GM12878 (cell line): ENCODE results near the gene TBC1D5. TPM values are rescaled to one million over a fixed set of nuclear protein-coding genes. Genes with fewer than 3 reads are reported as not detected.

Source experiments
- ATAC-seq: fragments of 200-7000 bp; cut with Tn5 transposase; 3 replicates; pipeline ENCODE4 v1.9.1; 2020; ENCODE audit warnings: mild to moderate bottlenecking, moderate library complexity
- BruUV-seq: library from RNA; stranded (reverse); fragments of 400-500 nt; replicated peaks from 2 replicates; lab custom pipeline; 2021; lab: Mats Ljungman, UMichigan
- CTCF ChIA-PET: fragments of 300-600 bp; sonication (Branson Sonifier 250); formaldehyde crosslinking; extraction: SDS; loops from one replicate; lab custom pipeline; 2021; ENCODE audit warnings: inconsistent platforms; lab: Yijun Ruan, JAX
- POLR2A ChIA-PET: fragments of 350-600 bp; formaldehyde crosslinking; extraction: SDS; loops from one replicate; lab custom pipeline; 2021; ENCODE audit warnings: inconsistent platforms; lab: Charles Lee
- RAD21 ChIA-PET: fragments of 300-600 bp; sonication (Branson Sonifier 250); formaldehyde crosslinking; loops from one replicate; lab custom pipeline; 2023; ENCODE audit warnings: antibody characterized with exemption; ENCODE audit not compliant: unreplicated experiment; lab: Charles Lee
- SMC1A ChIA-PET: fragments of 300-600 bp; sonication (Branson Sonifier 250); formaldehyde crosslinking; loops from one replicate; lab custom pipeline; 2023; ENCODE audit not compliant: unreplicated experiment, uncharacterized antibody; lab: Charles Lee
- DNase-seq: peaks from one replicate; pipeline ENCODE4 v3.0.0-alpha.2; 2011; ENCODE audit warnings: low read depth, low spot score
- FAIRE-seq: peaks from 3 replicates; lab custom pipeline; 2011; peaks lifted over from hg19 to GRCh38; lab: Jason Lieb, UNC
- H2AFZ ChIP-seq: 2 replicates; pipeline ENCODE4 v1.6.0; 2011; ENCODE audit warnings: low read depth, low read length, control low read depth; ENCODE audit not compliant: control insufficient read depth
- H3K27ac ChIP-seq: 2 replicates; pipeline ENCODE4 v1.5.1; 2011; ENCODE audit warnings: control low read depth; ENCODE audit not compliant: control insufficient read depth, insufficient read depth
- H3K27me3 ChIP-seq, 2 experiments: replicated peaks in 1 of 2; 2 replicates each; pipeline versions ENCODE4 v1.6.0 to v1.6.1; 2011; ENCODE audit warnings: low read length in 1 of 2; ENCODE audit not compliant: control insufficient read depth in 2 of 2, insufficient read depth in 2 of 2
- H3K36me3 ChIP-seq, 2 experiments: 2 replicates each; pipeline ENCODE4 v1.5.1; 2011; ENCODE audit warnings: low read length in 1 of 2; ENCODE audit not compliant: control insufficient read depth in 2 of 2, insufficient read depth in 2 of 2
- H3K4me1 ChIP-seq: 2 replicates; pipeline ENCODE4 v1.6.1; 2011; ENCODE audit warnings: mild to moderate bottlenecking, low read length, moderate library complexity, mixed read lengths; ENCODE audit not compliant: control insufficient read depth, insufficient read depth
- H3K4me2 ChIP-seq: 2 replicates; pipeline ENCODE4 v1.6.0; 2011; ENCODE audit warnings: control low read depth; ENCODE audit not compliant: control insufficient read depth, insufficient read depth
- H3K4me3 ChIP-seq: fragments of 200-600 bp; sonication (generic); 2 replicates; pipeline ENCODE4 v1.5.1; 2016
- H3K79me2 ChIP-seq: 2 replicates; pipeline ENCODE4 v1.6.0; 2011; ENCODE audit warnings: low read length; ENCODE audit not compliant: control insufficient read depth, insufficient read depth
- H3K9ac ChIP-seq: 2 replicates; pipeline ENCODE4 v1.8.0; 2011; ENCODE audit warnings: low read length, control low read depth, mixed read lengths; ENCODE audit not compliant: control insufficient read depth, insufficient read depth
- H3K9me3 ChIP-seq: replicated peaks from 3 replicates; pipeline ENCODE4 v1.5.1; 2011; ENCODE audit warnings: mild to moderate bottlenecking, low read length; ENCODE audit not compliant: control insufficient read depth, insufficient read depth
- H4K20me1 ChIP-seq: 2 replicates; pipeline ENCODE4 v1.6.0; 2011; ENCODE audit not compliant: control insufficient read depth, insufficient read depth
- BCLAF1 ChIP-seq: fragments of 450-650 bp; IDR thresholded peaks from 2 replicates; pipeline ENCODE4 v1.6.1; 2017; ENCODE audit warnings: antibody characterized with exemption, mild to moderate bottlenecking, moderate library complexity
- CBFB ChIP-seq: IDR thresholded peaks from 2 replicates; pipeline ENCODE4 v1.6.1; 2016; ENCODE audit warnings: antibody characterized with exemption, low read depth
- CHD4 ChIP-seq: fragments of 200-600 bp; sonication (generic); IDR thresholded peaks from 2 replicates; pipeline ENCODE4 v1.6.1; 2016; ENCODE audit warnings: mild to moderate bottlenecking
- NFIC ChIP-seq: IDR thresholded peaks from 2 replicates; pipeline ENCODE4 v1.6.1; 2012; ENCODE audit warnings: low read depth, mild to moderate bottlenecking, inconsistent platforms, low read length, moderate library complexity
- NR2C2 ChIP-seq: IDR thresholded peaks from 2 replicates; pipeline ENCODE4 v1.6.1; 2011; ENCODE audit warnings: borderline replicate concordance, low read depth; ENCODE audit not compliant: control insufficient read depth, insufficient read length
- NRF1 ChIP-seq: conservative IDR thresholded peaks from 2 replicates; pipeline ENCODE4 v1.6.1; 2011; ENCODE audit warnings: mild to moderate bottlenecking, low read depth, low read length, improper control_type of control experiment
- PRDM15 ChIP-seq: fragments of 450-650 bp; formaldehyde crosslinking; IDR thresholded peaks from 2 replicates; pipeline ENCODE4 v1.4.0; 2020; ENCODE audit warnings: mild to moderate bottlenecking, moderate library complexity
- in situ Hi-C: fragments of 300-500 bp; cut with MboI; formaldehyde crosslinking; loops from 9 replicates; pipeline ENCODE4 v1.14.3; 2018; ENCODE audit warnings: mixed read lengths
- intact Hi-C: fragments of 100-400 bp; cut with micrococcal nuclease; formaldehyde crosslinking; loops from one replicate; pipeline ENCODE4 v1.14.2; 2022; ENCODE audit not compliant: unreplicated experiment
- polyA plus RNA-seq, 11 experiments: library from polyadenylated mRNA; depleted of rRNA in 4 of 11; unstranded in 6 of 11; stranded (reverse) in 5 of 11; fragments of >200 nt; fragmentation: Nextera tagmentation in 4 of 11; fragmentation: Illumina TruSeq in 1 of 11; extraction: Ambion mirVana in 4 of 11; extraction: Trizol in 1 of 11; gene quantifications; 1 replicate in 1 of 11; 2 replicates in 10 of 11; pipeline versions ENCODE4 v1.2.1 to v1.2.3, GENCODE V29; 2011 to 2016; ENCODE audit warnings: inconsistent platforms in 2 of 11, missing spikeins in 2 of 11, low read depth in 1 of 11
- total RNA-seq, 4 experiments: library from RNA; depleted of rRNA in 3 of 4; stranded (reverse); fragments of >200 nt in 3 of 4; fragmentation: Illumina TruSeq in 1 of 4; extraction: Trizol in 1 of 4; gene quantifications; 2 replicates each; pipeline versions ENCODE4 v1.2.1 to v1.2.3, GENCODE V29; 2013 to 2021
- TF ChIP-seq, protein P1 (sequence below): IDR thresholded peaks from 2 replicates; pipeline ENCODE4 v1.6.1; 2012; ENCODE audit warnings: mild to moderate bottlenecking, low read depth, low read length
- TF ChIP-seq, protein P2 (sequence below): IDR thresholded peaks from 2 replicates; pipeline ENCODE4 v1.6.1; 2011; ENCODE audit warnings: borderline replicate concordance, low read depth, mild to moderate bottlenecking, moderate library complexity, mixed read lengths, low read length; ENCODE audit not compliant: insufficient read depth; ENCODE audit errors: extremely low read length

TBC1D5 gene
- total and polyA plus RNA-seq, 10 of the 15 experiments (the other 5 are each of a cell fraction or from before 2014, with no cell fraction given), result 5.5 to 61.0 (median 43.8) TPM

GRCh38 chr3:17507480-17507879, 235.0 kb downstream of the TBC1D5 start:
- TF ChIP-seq CHD4 (no peak), BCLAF1 (no peak), CBFB (no peak), NFIC (no peak), NR2C2 (no peak), NRF1 (no peak), PRDM15 (CRISPR knock-in tag) (no peak)
- TF ChIP-seq, protein P1, sequence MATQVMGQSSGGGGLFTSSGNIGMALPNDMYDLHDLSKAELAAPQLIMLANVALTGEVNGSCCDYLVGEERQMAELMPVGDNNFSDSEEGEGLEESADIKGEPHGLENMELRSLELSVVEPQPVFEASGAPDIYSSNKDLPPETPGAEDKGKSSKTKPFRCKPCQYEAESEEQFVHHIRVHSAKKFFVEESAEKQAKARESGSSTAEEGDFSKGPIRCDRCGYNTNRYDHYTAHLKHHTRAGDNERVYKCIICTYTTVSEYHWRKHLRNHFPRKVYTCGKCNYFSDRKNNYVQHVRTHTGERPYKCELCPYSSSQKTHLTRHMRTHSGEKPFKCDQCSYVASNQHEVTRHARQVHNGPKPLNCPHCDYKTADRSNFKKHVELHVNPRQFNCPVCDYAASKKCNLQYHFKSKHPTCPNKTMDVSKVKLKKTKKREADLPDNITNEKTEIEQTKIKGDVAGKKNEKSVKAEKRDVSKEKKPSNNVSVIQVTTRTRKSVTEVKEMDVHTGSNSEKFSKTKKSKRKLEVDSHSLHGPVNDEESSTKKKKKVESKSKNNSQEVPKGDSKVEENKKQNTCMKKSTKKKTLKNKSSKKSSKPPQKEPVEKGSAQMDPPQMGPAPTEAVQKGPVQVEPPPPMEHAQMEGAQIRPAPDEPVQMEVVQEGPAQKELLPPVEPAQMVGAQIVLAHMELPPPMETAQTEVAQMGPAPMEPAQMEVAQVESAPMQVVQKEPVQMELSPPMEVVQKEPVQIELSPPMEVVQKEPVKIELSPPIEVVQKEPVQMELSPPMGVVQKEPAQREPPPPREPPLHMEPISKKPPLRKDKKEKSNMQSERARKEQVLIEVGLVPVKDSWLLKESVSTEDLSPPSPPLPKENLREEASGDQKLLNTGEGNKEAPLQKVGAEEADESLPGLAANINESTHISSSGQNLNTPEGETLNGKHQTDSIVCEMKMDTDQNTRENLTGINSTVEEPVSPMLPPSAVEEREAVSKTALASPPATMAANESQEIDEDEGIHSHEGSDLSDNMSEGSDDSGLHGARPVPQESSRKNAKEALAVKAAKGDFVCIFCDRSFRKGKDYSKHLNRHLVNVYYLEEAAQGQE, result no peak
- TF ChIP-seq, protein P2, sequence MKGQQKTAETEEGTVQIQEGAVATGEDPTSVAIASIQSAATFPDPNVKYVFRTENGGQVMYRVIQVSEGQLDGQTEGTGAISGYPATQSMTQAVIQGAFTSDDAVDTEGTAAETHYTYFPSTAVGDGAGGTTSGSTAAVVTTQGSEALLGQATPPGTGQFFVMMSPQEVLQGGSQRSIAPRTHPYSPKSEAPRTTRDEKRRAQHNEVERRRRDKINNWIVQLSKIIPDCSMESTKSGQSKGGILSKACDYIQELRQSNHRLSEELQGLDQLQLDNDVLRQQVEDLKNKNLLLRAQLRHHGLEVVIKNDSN, result no peak
- Histone ChIP-seq H3K27ac (no peak overlapping the region), H4K20me1 (no peaks in the 10 kb centered on the region), H2AFZ (no peak overlapping the region), H3K79me2 (no peaks in the 10 kb centered on the region; the same call in 1 of the 2 replicates), H3K36me3 (no peaks in the 10 kb centered on the region; a peak in 1 of 4 replicates), H3K4me2 (no peak overlapping the region), H3K4me1 (no peaks in the 10 kb centered on the region), H3K9me3 (no peaks in the 10 kb centered on the region), H3K9ac (no peak overlapping the region), H3K27me3 (no peaks in the 10 kb centered on the region), H3K4me3 (no peak overlapping the region)
- in situ Hi-C loops, result no loop called here
- no peak for ATAC-seq
- POLR2A ChIA-PET, result no interaction called here
- BruUV-seq, result no TSS peak
- SMC1A ChIA-PET, result no interaction called here
- DNase-seq, result no peak
- intact Hi-C loops, result no loop called here
- RAD21 ChIA-PET, result no interaction called here
- CTCF ChIA-PET, result interaction anchor here (1.4 kb wide), 1 partner anchor 8 kb away, joined by 4 read pairs; no protein-coding TSS in a partner anchor
- no peak for FAIRE-seq
